Suprapubic skin (tissue), 3 donors: ENCODE results near the gene TNS3.

Experiments used
- EP300 ChIP-seq: sonication (generic); formaldehyde crosslinking; IDR thresholded peaks from one replicate; pipeline ENCODE4 v1.6.1; 2017; ENCODE audit warnings: antibody characterized with exemption
- POLR2A ChIP-seq, 2 donors: fragments of 450-650 bp; IDR thresholded peaks; one replicate each; pipeline ENCODE4 v1.6.1; 2017; ENCODE audit warnings: antibody characterized with exemption in 2 of 2, mild to moderate bottlenecking in 2 of 2, moderate library complexity in 2 of 2
- TF ChIP-seq, protein P1 (sequence below), 2 donors: fragments of 200-600 bp in 1 of 2; fragments of 450-650 bp in 1 of 2; sonication (generic) in 1 of 2; IDR thresholded peaks; one replicate each; pipeline ENCODE4 v1.5.1; 2016 to 2019; ENCODE audit warnings: antibody characterized with exemption in 2 of 2, mild to moderate bottlenecking in 1 of 2, moderate library complexity in 1 of 2

DNA sequence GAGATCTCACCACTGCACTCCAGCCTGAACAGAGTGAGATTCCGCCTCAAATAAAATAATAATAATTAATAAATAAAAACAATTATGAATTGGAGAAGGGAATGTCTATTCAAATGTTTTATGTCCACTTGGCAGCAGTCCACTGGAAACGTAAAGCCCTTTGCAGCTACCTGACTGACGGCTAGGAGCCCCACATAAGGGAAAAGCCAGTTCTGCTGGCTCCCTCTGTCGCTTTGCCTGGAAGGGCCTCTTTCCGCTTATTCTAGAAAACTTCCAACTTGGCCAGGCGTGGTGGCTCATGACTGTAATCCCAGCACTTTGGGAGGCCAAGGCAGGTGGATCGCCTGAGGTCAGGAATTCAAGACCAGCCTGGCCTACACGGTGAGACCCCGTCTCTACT, 6.1 kb upstream of the TNS3 start:
- TF ChIP-seq EP300 (no peak), POLR2A (IDR thresholded peaks at IDR 0.05) (no peak)
- TF ChIP-seq, protein P1, sequence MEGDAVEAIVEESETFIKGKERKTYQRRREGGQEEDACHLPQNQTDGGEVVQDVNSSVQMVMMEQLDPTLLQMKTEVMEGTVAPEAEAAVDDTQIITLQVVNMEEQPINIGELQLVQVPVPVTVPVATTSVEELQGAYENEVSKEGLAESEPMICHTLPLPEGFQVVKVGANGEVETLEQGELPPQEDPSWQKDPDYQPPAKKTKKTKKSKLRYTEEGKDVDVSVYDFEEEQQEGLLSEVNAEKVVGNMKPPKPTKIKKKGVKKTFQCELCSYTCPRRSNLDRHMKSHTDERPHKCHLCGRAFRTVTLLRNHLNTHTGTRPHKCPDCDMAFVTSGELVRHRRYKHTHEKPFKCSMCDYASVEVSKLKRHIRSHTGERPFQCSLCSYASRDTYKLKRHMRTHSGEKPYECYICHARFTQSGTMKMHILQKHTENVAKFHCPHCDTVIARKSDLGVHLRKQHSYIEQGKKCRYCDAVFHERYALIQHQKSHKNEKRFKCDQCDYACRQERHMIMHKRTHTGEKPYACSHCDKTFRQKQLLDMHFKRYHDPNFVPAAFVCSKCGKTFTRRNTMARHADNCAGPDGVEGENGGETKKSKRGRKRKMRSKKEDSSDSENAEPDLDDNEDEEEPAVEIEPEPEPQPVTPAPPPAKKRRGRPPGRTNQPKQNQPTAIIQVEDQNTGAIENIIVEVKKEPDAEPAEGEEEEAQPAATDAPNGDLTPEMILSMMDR (IDR thresholded peaks at IDR 0.05), result no peak
